Transverse colon (tissue), 4 donors: ENCODE measurements around the gene OXLD1. TPM values are rescaled to one million over a fixed set of nuclear protein-coding genes. Genes with fewer than 3 reads are reported as not detected.

Source experiments
- DNase-seq: peaks from one replicate; pipeline ENCODE4 v3.0.0-alpha.2; 2019
- H3K27ac ChIP-seq, 4 donors: fragments of 200-600 bp; sonication (generic); 2 replicates each; pipeline ENCODE4 v1.5.1; 2016 to 2018; ENCODE audit warnings: inconsistent platforms in 4 of 4
- H3K27me3 ChIP-seq: fragments of 200-600 bp; sonication (generic); 2 replicates; pipeline ENCODE4 v1.5.1; 2017; ENCODE audit warnings: inconsistent platforms
- H3K36me3 ChIP-seq, 4 donors: fragments of 200-600 bp; sonication (generic); 2 replicates each; pipeline ENCODE4 v1.5.1; 2017 to 2019; ENCODE audit warnings: inconsistent platforms in 4 of 4
- H3K4me1 ChIP-seq, 4 donors: fragments of 200-600 bp; sonication (generic); 2 replicates each; pipeline ENCODE4 v1.5.1; 2017 to 2020; ENCODE audit warnings: inconsistent platforms in 4 of 4
- H3K4me3 ChIP-seq, 4 donors: fragments of 200-600 bp; sonication (generic); 1 replicate in 1 of 4; 2 replicates in 3 of 4; pipeline versions ENCODE4 v1.5.1 to v1.6.1; 2017 to 2019; ENCODE audit warnings: inconsistent platforms in 4 of 4
- H3K9me3 ChIP-seq, 2 donors: fragments of 200-600 bp; sonication (generic); 2 replicates each; pipeline ENCODE4 v1.5.1; 2017 to 2019; ENCODE audit warnings: inconsistent platforms in 2 of 2
- CTCF ChIP-seq, 5 experiments: fragments of 200-600 bp in 3 of 5; fragments of 450-650 bp in 2 of 5; sonication (generic) in 3 of 5; IDR thresholded peaks; 1 replicate in 2 of 5; 2 replicates in 3 of 5; pipeline ENCODE4 v1.5.1; 2016 to 2017; ENCODE audit warnings: antibody characterized with exemption in 5 of 5, inconsistent platforms in 3 of 5, mild to moderate bottlenecking in 2 of 5, moderate library complexity in 1 of 5
- EP300 ChIP-seq: sonication (generic); formaldehyde crosslinking; IDR thresholded peaks from one replicate; pipeline ENCODE4 v1.6.1; 2017; ENCODE audit warnings: antibody characterized with exemption, low read depth
- POLR2A ChIP-seq: fragments of 450-650 bp; IDR thresholded peaks from one replicate; pipeline ENCODE4 v1.6.1; 2016; ENCODE audit warnings: antibody characterized with exemption, mild to moderate bottlenecking, moderate library complexity
- POLR2AphosphoS5 ChIP-seq, 3 donors: sonication (generic); formaldehyde crosslinking; IDR thresholded peaks; one replicate each; pipeline ENCODE4 v1.6.1; 2016; ENCODE audit warnings: antibody characterized with exemption in 3 of 3
- WGBS, 2 donors: methylation state at CpG; one replicate each; pipeline ENCODE4 v1.1.5; 2018; ENCODE audit warnings: low coverage in 1 of 2; 5-methylcytosine and 5-hydroxymethylcytosine counted together
- in situ Hi-C, 4 donors: fragments of 200-750 bp; cut with MboI; loops; one replicate each; pipeline versions ENCODE4 v1.15.0 to v1.15.1; 2017; ENCODE audit warnings: low sequenced_read_pairs in 3 of 4, low pct_ligation_motif_present in 1 of 4, low pct_unique_long_range_greater_than_20kb in 1 of 4
- intact Hi-C: fragments of 100-400 bp; cut with DNase I; formaldehyde crosslinking; loops from one replicate; pipeline ENCODE4 v1.15.1; 2023; ENCODE audit warnings: low total_unique reads
- total RNA-seq, 4 donors: library from RNA; depleted of rRNA; stranded (reverse); fragments of >200 nt; gene quantifications; one replicate each; pipeline ENCODE4 v1.1.0, GENCODE V29; 2016

The OXLD1 gene
- total RNA-seq, 4 donors from 2014 or later: 21.4 to 63.6 (median 41.2) TPM

- intact Hi-C loops: no loop called here
- Histone ChIP-seq H3K9me3 (no peaks in the 10 kb centered on the region), H3K27ac (no peak overlapping the region), H3K4me1 (no peaks in the 10 kb centered on the region), H3K27me3 (no peaks in the 10 kb centered on the region), H3K36me3 (peaks cover 0 to 74% (median 28%) of the 10 kb centered on the region in 4 donors), H3K4me3 (no peak overlapping the region)
- DNase-seq: no peak
- TF ChIP-seq CTCF (IDR thresholded peaks at IDR 0.05) (no peak), POLR2AphosphoS5 (IDR thresholded peaks at IDR 0.05) (no peak), POLR2A (no peak), EP300 (no peak)
- in situ Hi-C loops: no loop called here
- 99% methylated on average over 19 of the region's 20 CpGs; no CpG with 5 or more reads in 1 of the 2 donors for WGBS, 2 donors
Measured at GRCh38 chr17:81691608-81692007, 25.2 kb upstream of the OXLD1 start.

GRCh38 chr17:81691196-81691595, 24.8 kb upstream of the OXLD1 start:
- in situ Hi-C loops (no loop called here), intact Hi-C loops (no loop called here)
- Histone ChIP-seq H3K4me1 (no peaks in the 10 kb centered on the region), H3K36me3 (peaks cover 0 to 70% (median 26%) of the 10 kb centered on the region in 4 donors), H3K27ac (no peak overlapping the region), H3K4me3 (no peak overlapping the region), H3K27me3 (no peaks in the 10 kb centered on the region), H3K9me3 (no peaks in the 10 kb centered on the region)
- WGBS, 2 donors: 94% methylated on average over 18 of the region's 18 CpGs; no CpG with 5 or more reads in 1 of the 2 donors
- DNase-seq: no peak
- TF ChIP-seq EP300 (no peak), CTCF (IDR thresholded peaks at IDR 0.05) (no peak), POLR2A (no peak), POLR2AphosphoS5 (IDR thresholded peaks at IDR 0.05) (no peak)

- Histone ChIP-seq H3K36me3 (peaks cover 0 to 65% (median 25%) of the 10 kb centered on the region in 4 donors), H3K27ac (no peak overlapping the region), H3K4me3 (no peak overlapping the region), H3K27me3 (no peaks in the 10 kb centered on the region), H3K4me1 (peaks cover 0 to 4% (median 2%) of the 10 kb centered on the region in 4 donors), H3K9me3 (no peaks in the 10 kb centered on the region)
- WGBS, 2 donors: 86% methylated on average over 17 of the region's 17 CpGs; no CpG with 5 or more reads in 1 of the 2 donors
- intact Hi-C loops (no loop called here), in situ Hi-C loops (no loop called here)
- TF ChIP-seq POLR2A: no peak
- DNase-seq: no peak
Measured at GRCh38 chr17:81690549-81690948, 24.1 kb upstream of the OXLD1 start.

- H3K36me3 ChIP-seq: peaks cover 0 to 62% (median 24%) of the 10 kb centered on the region in 4 donors
- DNase-seq: no peak
- no peaks in the 10 kb centered on the region for H3K9me3 ChIP-seq
- in situ Hi-C loops (no loop called here), intact Hi-C loops (no loop called here)
- H3K27me3 ChIP-seq: no peaks in the 10 kb centered on the region
- WGBS, 2 donors: 91% methylated on average over 18 of the region's 18 CpGs; no CpG with 5 or more reads in 1 of the 2 donors
- peaks cover 5 to 8% (median 7%) of the 10 kb centered on the region in 4 donors for H3K4me1 ChIP-seq
- no peak overlapping the region for H3K27ac ChIP-seq
- TF ChIP-seq EP300 (no peak), POLR2AphosphoS5 (IDR thresholded peaks at IDR 0.05) (no peak), CTCF (IDR thresholded peaks at IDR 0.05) (no peak), POLR2A (no peak)
- H3K4me3 ChIP-seq: no peak overlapping the region
Measured at GRCh38 chr17:81690066-81690465, 23.7 kb upstream of the OXLD1 start.

GRCh38 chr17:81688616-81689015, 22.2 kb upstream of the OXLD1 start:
- H3K27me3 ChIP-seq: no peaks in the 10 kb centered on the region
- 87 to 90% methylated on average over 3 to 14 of the region's 14 CpGs for WGBS, 2 donors
- H3K9me3 ChIP-seq: no peaks in the 10 kb centered on the region
- in situ Hi-C loops: no loop called here
- no peak overlapping the region for H3K4me3 ChIP-seq
- H3K36me3 ChIP-seq: peaks cover 0 to 48% (median 17%) of the 10 kb centered on the region in 4 donors
- H3K4me1 ChIP-seq: peaks cover 11 to 16% (median 15%) of the 10 kb centered on the region in 4 donors
- no peak overlapping the region for H3K27ac ChIP-seq
- no peak for TF ChIP-seq CTCF (IDR thresholded peaks at IDR 0.05)
- no peak for TF ChIP-seq POLR2AphosphoS5 (IDR thresholded peaks at IDR 0.05)
- TF ChIP-seq EP300: no peak
- TF ChIP-seq POLR2A: no peak
- no peak for DNase-seq
- intact Hi-C loops: no loop called here
